NCI-H1105 (cell line): ENCODE measurements around the gene CCNT2.
A peak's percentile ranks its signal among the peaks of the same experiment; 100 is the strongest.
"Not testable (repeated sequence)": the region's sequence is repeated elsewhere in the genome, so short reads cannot be mapped to it uniquely, and the experiment has no call there.

Source experiments
- DNase-seq: peaks from one replicate; lab custom pipeline; 2025; lab: John Stamatoyannopoulos, UW

CCNT2 gene

DNA sequence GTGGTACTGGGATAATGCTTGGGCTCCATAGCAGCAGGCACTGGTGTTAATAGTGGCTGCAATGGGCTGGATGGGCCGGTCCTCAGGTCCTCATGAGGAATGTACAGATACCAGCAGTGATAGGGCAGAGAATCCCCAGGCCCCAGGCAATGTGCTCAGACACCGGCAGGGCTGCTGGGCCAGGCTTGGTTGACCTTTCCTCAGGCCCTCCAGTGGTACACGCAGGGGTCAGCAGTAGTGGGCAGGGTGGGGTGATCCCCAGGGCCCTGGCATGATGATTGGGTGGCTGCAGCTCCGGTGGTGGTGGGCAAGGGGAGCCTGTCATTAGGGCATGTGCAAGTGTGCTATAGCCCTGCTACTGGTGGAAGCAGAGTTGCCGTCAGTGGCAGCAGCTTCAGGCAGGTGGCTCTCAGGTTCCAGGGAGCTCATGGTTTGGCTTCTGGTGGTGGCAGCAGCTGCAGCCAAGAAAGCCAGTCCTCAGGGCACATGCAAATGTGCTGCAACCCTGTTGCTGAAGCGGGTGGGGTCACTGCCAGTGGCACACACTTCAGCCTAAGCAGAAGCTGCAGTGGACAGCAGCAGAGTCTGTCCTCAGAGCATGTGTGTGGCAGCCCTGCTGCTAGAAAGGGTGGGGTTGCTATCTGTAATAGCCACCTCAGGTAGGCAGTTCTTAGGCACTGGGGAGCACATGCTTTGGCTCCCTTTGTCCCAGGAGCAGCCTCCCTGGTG, 56.8 kb downstream of the CCNT2 start:
- no peak for DNase-seq

DNA sequence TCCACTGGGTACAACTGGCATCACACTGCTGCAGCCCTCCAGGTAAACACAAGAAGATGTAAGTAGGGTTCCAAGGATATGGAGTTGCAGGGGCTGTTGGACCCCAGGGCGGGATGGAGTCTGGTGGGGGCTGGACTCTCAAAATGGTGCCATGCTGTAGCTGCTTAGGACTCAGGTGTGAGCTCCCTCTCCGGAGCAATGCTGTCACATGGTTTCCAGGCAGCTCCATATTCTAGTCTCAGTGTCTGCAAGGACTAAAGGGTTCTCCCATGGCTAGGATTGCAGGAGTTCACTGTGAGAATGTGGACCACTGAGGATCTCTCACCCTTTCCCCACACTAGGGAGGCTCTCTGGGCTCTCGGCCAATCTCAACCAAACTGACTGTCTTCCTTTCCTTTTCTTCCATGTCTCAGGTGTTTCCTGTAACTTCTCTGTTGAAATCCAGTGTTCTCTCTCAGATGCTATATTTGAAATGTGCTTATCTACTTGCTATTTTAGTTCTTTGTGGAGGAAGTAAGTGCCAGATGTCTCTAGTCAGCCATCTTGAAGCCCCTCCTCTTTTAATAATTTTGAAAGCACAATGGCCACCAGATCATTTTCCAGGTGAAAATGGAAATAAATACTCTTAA, 57.6 kb downstream of the CCNT2 start:
- no peak for DNase-seq

DNA sequence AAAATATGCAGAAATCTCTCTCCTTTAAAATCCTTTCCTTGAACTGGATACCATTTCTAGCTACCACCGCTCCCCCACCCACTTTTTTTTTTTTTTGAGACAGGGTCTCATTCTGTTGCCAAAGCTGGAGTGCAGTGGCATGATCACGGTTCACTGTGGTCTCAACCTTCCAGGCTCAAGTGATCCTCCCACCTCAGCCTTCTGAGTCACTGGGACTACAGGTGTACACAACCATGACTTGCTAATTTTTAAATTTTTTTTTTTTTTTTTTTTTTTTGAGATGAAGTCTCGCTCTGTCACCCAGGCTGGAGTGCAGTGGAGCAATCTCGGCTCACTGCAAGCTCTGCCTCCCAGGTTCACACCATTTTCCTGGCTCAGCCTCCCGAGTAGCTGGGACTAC, 58.5 kb downstream of the CCNT2 start:
- DNase-seq, result not testable (repeated sequence)

DNA sequence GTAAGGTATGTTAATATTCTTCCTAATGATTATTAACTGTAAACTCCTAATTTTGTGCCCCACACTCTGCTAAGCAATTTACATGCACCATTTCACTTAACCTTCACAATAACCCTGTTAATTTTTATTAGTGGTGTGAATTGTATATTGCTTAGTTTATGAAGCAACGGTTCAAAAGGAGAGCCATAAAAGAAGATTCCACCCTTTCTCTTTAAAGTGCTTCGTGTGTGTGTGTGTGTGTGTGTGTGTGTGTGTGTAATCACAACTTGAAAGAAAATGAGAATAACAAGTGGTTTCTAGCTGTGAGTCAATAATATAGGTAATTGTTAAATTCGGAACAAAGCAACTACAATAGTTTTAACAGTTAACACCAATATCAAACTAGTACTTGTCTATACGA, 60.6 kb downstream of the CCNT2 start:
- no peak for DNase-seq

DNA sequence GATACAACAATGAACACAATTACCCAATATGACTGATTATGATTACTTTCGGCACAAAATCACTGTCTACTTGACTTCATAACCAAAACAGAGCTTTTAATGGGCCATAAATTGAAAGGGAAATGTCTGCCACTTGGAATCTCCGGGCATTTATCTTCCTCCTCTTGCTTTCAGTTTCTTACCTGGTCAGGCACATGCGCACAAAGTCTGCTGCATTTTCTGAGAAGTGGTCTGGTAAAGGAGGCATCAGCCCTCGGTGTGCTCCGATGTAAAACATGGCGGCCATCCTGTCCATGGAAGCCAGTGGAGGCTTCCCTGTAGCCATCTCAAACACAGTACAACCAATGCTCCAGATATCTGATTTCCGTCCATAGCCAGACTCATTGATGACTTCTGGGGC, 62.0 kb downstream of the CCNT2 start:
- DNase-seq, result no peak

DNA sequence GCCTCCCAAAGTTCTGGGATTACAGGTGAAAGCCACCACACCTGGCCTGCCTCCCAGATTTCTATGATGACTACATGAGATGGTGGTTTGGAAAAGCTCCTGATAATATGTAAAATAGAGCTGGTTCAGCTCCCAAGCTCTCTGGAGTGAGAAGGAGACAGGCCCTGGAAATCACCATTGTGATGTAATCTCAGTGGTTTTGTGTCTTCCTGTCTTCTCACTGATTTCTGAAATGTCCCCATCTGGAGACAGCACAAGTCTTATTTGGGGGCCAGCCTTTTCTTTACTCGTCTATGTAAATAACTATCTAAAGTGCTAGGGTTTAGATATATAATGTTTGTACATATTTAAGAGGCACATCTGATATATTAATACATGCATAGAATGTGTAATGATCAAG, 64.0 kb downstream of the CCNT2 start:
- DNase-seq, result no peak

DNA sequence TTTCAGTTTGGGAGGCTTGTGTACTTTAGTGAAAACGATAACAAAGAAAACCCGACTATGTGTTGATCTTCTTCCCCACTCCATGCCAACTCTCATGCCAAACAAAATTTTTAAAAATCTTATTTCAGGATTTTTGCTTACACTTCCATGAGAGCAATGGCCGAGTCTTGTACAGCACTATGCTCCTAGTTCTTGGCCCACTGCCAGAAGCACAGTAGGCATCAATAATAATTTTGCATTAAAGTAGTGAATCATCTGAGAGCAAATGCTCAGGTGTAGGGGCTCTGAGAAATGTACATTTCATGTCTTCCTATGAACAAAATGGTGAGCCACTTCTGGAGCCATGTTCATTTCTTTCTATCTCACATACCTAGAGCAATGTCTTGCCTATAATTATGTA, 66.4 kb downstream of the CCNT2 start:
- DNase-seq, result peak; percentile 6

DNA sequence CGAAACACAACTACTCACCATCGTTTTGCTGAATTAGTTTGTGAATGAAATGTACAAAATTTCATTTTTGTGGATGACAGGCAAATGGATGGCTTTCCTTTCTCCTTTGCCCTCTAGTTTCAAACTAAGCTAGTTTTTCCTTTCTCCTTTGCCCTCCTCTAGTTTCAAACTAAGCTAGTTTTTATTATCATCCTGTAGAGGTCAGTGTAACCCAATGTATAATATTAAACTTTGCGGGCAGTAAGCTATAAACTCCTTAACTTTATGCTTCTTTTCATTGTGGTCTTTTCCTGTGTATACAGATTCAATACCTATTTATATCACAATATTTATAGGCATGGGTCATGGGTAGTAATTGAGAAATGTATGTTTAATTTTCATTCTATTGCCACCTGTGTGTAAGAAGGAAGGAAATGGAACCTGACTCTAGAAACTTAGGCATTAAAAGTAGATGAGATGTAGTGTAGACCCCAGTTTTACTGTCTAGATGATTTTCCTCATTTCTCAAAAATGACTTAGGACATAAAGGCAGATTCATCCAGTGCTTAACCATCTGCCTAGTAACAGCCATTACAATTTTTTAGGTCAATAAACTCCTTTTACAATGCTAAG, 70.5 kb downstream of the CCNT2 start:
- peak; percentile 19 for DNase-seq

DNA sequence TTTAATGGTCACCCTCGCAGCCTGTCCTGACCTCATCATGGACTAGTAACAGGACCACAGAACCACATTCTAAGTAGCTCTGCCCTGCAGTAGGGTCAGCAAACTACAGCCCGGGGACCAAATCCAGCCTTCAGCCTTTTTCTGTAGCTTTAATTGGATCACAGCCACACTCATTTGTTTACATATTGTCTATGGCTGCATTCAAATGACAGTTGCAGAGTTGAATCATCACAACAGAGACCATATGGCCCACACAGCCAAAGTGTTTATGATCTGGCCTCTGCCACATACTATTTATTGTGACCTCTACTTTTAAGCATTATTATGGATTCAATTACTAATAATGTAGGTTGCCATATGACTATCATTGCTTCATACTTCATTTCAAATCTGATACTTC, 80.9 kb downstream of the CCNT2 start:
- no peak for DNase-seq

DNA sequence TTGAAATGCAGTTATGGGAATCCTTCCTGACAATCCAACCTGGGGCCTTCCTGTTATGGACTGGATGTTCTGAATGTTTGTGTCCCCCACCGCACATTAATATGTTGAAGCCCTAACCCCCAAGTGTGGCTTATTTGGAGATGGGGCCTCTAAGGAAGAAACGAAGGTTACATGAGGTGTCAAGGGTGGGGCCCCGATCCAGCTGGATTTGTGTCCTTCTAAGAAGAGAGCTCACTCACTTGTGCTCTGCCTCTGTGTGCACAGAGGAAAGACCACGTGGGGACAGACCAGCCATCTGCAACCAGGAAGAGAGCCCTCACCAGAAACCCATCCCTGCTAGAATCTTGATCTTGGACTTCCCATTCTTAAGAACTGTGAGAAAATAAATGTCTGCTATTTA, 84.2 kb downstream of the CCNT2 start:
- DNase-seq, result no peak

DNA sequence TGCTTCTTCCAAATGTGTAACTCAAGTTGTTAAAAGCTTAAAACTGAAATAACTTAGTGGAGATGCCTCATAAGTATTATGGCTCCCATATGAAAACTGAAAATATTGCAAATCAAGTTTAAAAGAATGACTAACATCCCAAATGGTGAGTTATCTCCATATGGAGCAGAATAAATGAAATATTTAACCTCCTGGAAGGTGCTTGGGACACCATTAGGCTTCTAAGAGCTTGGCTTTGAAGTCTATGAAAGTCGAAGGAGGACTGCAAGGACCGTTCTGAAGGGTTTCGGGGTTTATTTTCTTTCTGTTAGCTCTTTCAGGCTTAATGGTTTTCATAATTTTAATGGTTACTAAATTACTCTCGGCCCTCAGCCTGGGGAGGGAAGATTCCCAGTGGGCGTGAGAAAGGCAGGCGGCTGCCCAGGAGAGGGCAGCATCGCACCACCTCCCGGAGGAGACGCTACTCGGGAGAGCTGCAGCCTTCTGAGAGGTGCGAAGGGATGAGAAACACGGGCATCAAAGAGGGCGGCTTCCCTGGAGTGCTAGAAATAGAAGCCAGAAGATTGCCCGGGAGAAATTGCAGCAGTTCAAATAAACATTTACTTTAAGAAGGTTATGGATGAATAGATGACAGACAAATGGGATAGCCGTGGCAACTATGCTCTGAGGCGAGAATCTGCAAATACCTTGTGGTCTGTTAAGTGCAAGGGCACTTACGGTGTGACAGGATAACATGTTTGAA, 85.6 kb downstream of the CCNT2 start:
- DNase-seq, result peak; percentile 16

DNA sequence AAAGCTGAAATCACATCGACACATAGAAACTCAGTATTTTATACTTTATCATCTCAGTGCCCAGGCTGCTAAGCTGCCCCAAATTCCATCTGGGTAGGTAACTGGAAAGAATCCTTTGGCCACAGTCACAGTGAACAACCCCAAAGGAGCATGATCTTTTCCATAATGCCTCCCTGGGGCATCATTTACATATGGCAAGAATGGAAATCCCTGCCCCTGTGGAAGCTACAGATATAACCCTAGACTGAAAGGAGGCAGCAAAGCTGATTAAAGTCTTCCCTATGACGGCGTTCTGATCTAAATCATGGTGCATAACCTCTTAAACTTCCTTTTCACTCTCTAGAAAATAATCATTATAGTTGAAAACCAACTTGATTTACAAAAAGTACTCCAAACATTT, 87.1 kb downstream of the CCNT2 start:
- DNase-seq, result no peak
